HUES64 (cell line): Measurements from ENCODE around the gene TRPM3.
"Not testable (repeated sequence)": the region's sequence is repeated elsewhere in the genome, so short reads cannot be mapped to it uniquely, and the experiment has no call there.

Experiments used
- H3K27ac ChIP-seq: 2 replicates; pipeline ENCODE4 v1.7.0; 2013; ENCODE audit warnings: low read depth, low read length, inconsistent platforms
- H3K27me3 ChIP-seq: 2 replicates; pipeline ENCODE4 v1.6.1; 2013; ENCODE audit warnings: mild to moderate bottlenecking, low read length; ENCODE audit not compliant: insufficient read depth
- H3K36me3 ChIP-seq: 2 replicates; pipeline ENCODE4 v1.6.1; 2013; ENCODE audit warnings: mild to moderate bottlenecking, low read length; ENCODE audit not compliant: insufficient read depth
- H3K4me1 ChIP-seq: 2 replicates; pipeline ENCODE4 v1.6.1; 2013; ENCODE audit warnings: mild to moderate bottlenecking, low read length, moderate library complexity; ENCODE audit not compliant: insufficient read depth
- H3K4me3 ChIP-seq: 2 replicates; pipeline ENCODE4 v1.5.1; 2013; ENCODE audit warnings: mild to moderate bottlenecking, low read length, moderate library complexity
- H3K9ac ChIP-seq: 2 replicates; pipeline ENCODE4 v1.6.1; 2013; ENCODE audit warnings: mild to moderate bottlenecking, low read depth, low read length
- H3K9me3 ChIP-seq: 2 replicates; pipeline ENCODE4 v1.6.1; 2013; ENCODE audit warnings: low read depth, low read length; ENCODE audit not compliant: insufficient read depth
- whole genome bisulfite sequencing: fragments of 150-250, 120-280 bp; methylation state at CpG from one replicate; pipeline ENCODE4 v1.1.7; 2013; ENCODE audit warnings: missing lambda C conversion rate; 5-methylcytosine and 5-hydroxymethylcytosine counted together

Gene TRPM3

GRCh38 chr9:70635790-70636189 lies 485.6 kb downstream of the TRPM3 start:
- H3K4me3 ChIP-seq, result no peak overlapping the region
- no peak overlapping the region for H3K27ac ChIP-seq
- no peaks in the 10 kb centered on the region for H3K9me3 ChIP-seq
- WGBS, result 85% methylated on average over 3 of the region's 3 CpGs
- H3K4me1 ChIP-seq, result peaks cover 8% of the 10 kb centered on the region; the same call in 1 of the 2 replicates
- H3K27me3 ChIP-seq, result no peaks in the 10 kb centered on the region
- no peak overlapping the region for H3K9ac ChIP-seq
- H3K36me3 ChIP-seq, result no peaks in the 10 kb centered on the region

- H3K9me3 ChIP-seq, result no peaks in the 10 kb centered on the region
- no peak overlapping the region for H3K4me3 ChIP-seq
- no peaks in the 10 kb centered on the region for H3K36me3 ChIP-seq
- H3K9ac ChIP-seq, result no peak overlapping the region
- H3K4me1 ChIP-seq, result 0 out of 2 replicates have a peak, but pooled peaks cover 8% of the 10 kb centered on the region
- WGBS, result 97% methylated on average over 4 of the region's 4 CpGs
- no peak overlapping the region for H3K27ac ChIP-seq
- H3K27me3 ChIP-seq, result no peaks in the 10 kb centered on the region
These were observed 486.7 kb downstream of the TRPM3 start for GRCh38 chr9:70634696-70635095.

- 96% methylated on average over 2 of the region's 3 CpGs for WGBS
- H3K9ac ChIP-seq, result no peak overlapping the region
- H3K36me3 ChIP-seq, result no peaks in the 10 kb centered on the region
- H3K4me3 ChIP-seq, result no peak overlapping the region
- H3K9me3 ChIP-seq, result no peaks in the 10 kb centered on the region
- no peak overlapping the region for H3K27ac ChIP-seq
- 0 out of 2 replicates have a peak, but pooled peaks cover 8% of the 10 kb centered on the region for H3K4me1 ChIP-seq
- H3K27me3 ChIP-seq, result no peaks in the 10 kb centered on the region
These were observed 490.4 kb downstream of the TRPM3 start for GRCh38 chr9:70630971-70631370.

GRCh38 chr9:70629080-70629685 lies 492.2 kb downstream of the TRPM3 start:
- not testable (repeated sequence) for H3K9me3 ChIP-seq, H3K9ac ChIP-seq, H3K4me1 ChIP-seq, H3K36me3 ChIP-seq, H3K27me3 ChIP-seq, H3K27ac ChIP-seq, H3K4me3 ChIP-seq
- 76% methylated on average over 9 of the region's 15 CpGs for WGBS

- no peak overlapping the region for H3K4me3 ChIP-seq
These were observed 496.3 kb downstream of the TRPM3 start for GRCh38 chr9:70625078-70625477.

GRCh38 chr9:70618784-70619183 lies 502.6 kb downstream of the TRPM3 start:
- Histone ChIP-seq H3K27me3 (no peaks in the 10 kb centered on the region), H3K27ac (no peak overlapping the region), H3K9me3 (peaks cover 12% of the 10 kb centered on the region), H3K4me1 (no peaks in the 10 kb centered on the region), H3K36me3 (peaks cover 8% of the 10 kb centered on the region; the same call in 1 of the 2 replicates), H3K9ac (no peak overlapping the region), H3K4me3 (no peak overlapping the region)
- 95% methylated on average over 17 of the region's 17 CpGs for WGBS

More at GRCh38 chr9:70625078-70625477, 496.3 kb downstream of the TRPM3 start:
- WGBS, result 90% methylated on average over 11 of the region's 13 CpGs
- Histone ChIP-seq H3K9ac (no peak overlapping the region), H3K4me1 (no peaks in the 10 kb centered on the region), H3K27me3 (no peaks in the 10 kb centered on the region), H3K36me3 (peaks cover 2% of the 10 kb centered on the region; the same call in 1 of the 2 replicates), H3K27ac (no peak overlapping the region), H3K9me3 (peaks cover 12% of the 10 kb centered on the region)

- 96% methylated on average over 9 of the region's 9 CpGs for WGBS
- Histone ChIP-seq H3K4me3 (no peak overlapping the region), H3K27me3 (no peaks in the 10 kb centered on the region), H3K36me3 (peaks cover 8% of the 10 kb centered on the region; the same call in 1 of the 2 replicates), H3K9me3 (peaks cover 4% of the 10 kb centered on the region), H3K4me1 (peaks cover 5% of the 10 kb centered on the region; the same call in 1 of the 2 replicates), H3K27ac (no peak overlapping the region), H3K9ac (no peak overlapping the region)
These were observed 504.2 kb downstream of the TRPM3 start for GRCh38 chr9:70617033-70617828.

- Histone ChIP-seq H3K9me3 (no peaks in the 10 kb centered on the region), H3K4me3 (no peak overlapping the region), H3K9ac (no peak overlapping the region), H3K27ac (no peak overlapping the region), H3K4me1 (peaks cover 5% of the 10 kb centered on the region; the same call in 1 of the 2 replicates), H3K36me3 (peaks cover 8% of the 10 kb centered on the region; the same call in 1 of the 2 replicates), H3K27me3 (no peaks in the 10 kb centered on the region)
- 97% methylated on average over 7 of the region's 7 CpGs for WGBS
These were observed 505.0 kb downstream of the TRPM3 start for GRCh38 chr9:70616228-70616990.

- Histone ChIP-seq H3K27me3 (no peaks in the 10 kb centered on the region), H3K4me3 (no peak overlapping the region), H3K4me1 (peaks cover 5% of the 10 kb centered on the region; the same call in 1 of the 2 replicates), H3K9me3 (no peaks in the 10 kb centered on the region), H3K36me3 (peaks cover 8% of the 10 kb centered on the region; the same call in 1 of the 2 replicates), H3K27ac (no peak overlapping the region), H3K9ac (no peak overlapping the region)
- 93% methylated on average over 3 of the region's 4 CpGs for WGBS
These were observed 505.8 kb downstream of the TRPM3 start for GRCh38 chr9:70615464-70616138.

- H3K4me1 ChIP-seq, result peaks cover 5% of the 10 kb centered on the region; the same call in 1 of the 2 replicates
- H3K27ac ChIP-seq, result no peak overlapping the region
- no peak overlapping the region for H3K4me3 ChIP-seq
- no peaks in the 10 kb centered on the region for H3K27me3 ChIP-seq
- H3K36me3 ChIP-seq, result peaks cover 4% of the 10 kb centered on the region; the same call in 1 of the 2 replicates
- 96% methylated on average over 3 of the region's 4 CpGs for WGBS
- H3K9ac ChIP-seq, result no peak overlapping the region
- H3K9me3 ChIP-seq, result no peaks in the 10 kb centered on the region
These were observed 506.5 kb downstream of the TRPM3 start for GRCh38 chr9:70614786-70615463.
